GM12878 (cell line): ENCODE results near the gene MAP4K4.

Experiments used
- EGR1 ChIP-seq, 2 experiments: IDR thresholded peaks; 1 replicate in 1 of 2; 2 replicates in 1 of 2; pipeline ENCODE4 v1.6.1; 2011 to 2012; ENCODE audit warnings: low read depth in 2 of 2, low read length in 2 of 2, borderline replicate concordance in 1 of 2, mild to moderate bottlenecking in 1 of 2, moderate library complexity in 1 of 2
- GABPA ChIP-seq: IDR thresholded peaks from 2 replicates; pipeline ENCODE4 v1.6.1; 2014; ENCODE audit warnings: antibody characterized with exemption, low read depth, mild to moderate bottlenecking, inconsistent platforms
- HDAC2 ChIP-seq: fragments of 200-600 bp; sonication (generic); IDR thresholded peaks from 2 replicates; pipeline ENCODE4 v1.6.1; 2017
- SMC3 ChIP-seq: IDR thresholded peaks from 2 replicates; pipeline ENCODE4 v1.6.1; 2011; ENCODE audit warnings: low read length, improper control_type of control experiment, borderline replicate concordance
- TF ChIP-seq, protein P1 (sequence below): IDR thresholded peaks from 2 replicates; pipeline ENCODE4 v1.6.1; 2011; ENCODE audit warnings: low read depth, low read length, improper control_type of control experiment, borderline replicate concordance
- TF ChIP-seq, protein P2 (sequence below): fragments of 450-650 bp; IDR thresholded peaks from 2 replicates; pipeline ENCODE4 v1.6.1; 2016; ENCODE audit warnings: mild to moderate bottlenecking
- TF ChIP-seq, protein P3 (sequence below): IDR thresholded peaks from 2 replicates; pipeline ENCODE4 v1.6.1; 2012; ENCODE audit warnings: low read depth, low read length, improper control_type of control experiment
- TF ChIP-seq, protein P4 (sequence below), 3 experiments: IDR thresholded peaks in 2 of 3; conservative IDR thresholded peaks in 1 of 3; 2 replicates each; pipeline ENCODE4 v1.5.1; 2011; ENCODE audit warnings: low read depth in 3 of 3, low read length in 3 of 3, mild to moderate bottlenecking in 3 of 3, control low read depth in 2 of 3, moderate library complexity in 2 of 3, inconsistent platforms in 1 of 3, mixed read lengths in 1 of 3; ENCODE audit not compliant: control insufficient read depth in 2 of 3, insufficient read depth in 1 of 3; ENCODE audit errors: extremely low read depth in 1 of 3

DNA sequence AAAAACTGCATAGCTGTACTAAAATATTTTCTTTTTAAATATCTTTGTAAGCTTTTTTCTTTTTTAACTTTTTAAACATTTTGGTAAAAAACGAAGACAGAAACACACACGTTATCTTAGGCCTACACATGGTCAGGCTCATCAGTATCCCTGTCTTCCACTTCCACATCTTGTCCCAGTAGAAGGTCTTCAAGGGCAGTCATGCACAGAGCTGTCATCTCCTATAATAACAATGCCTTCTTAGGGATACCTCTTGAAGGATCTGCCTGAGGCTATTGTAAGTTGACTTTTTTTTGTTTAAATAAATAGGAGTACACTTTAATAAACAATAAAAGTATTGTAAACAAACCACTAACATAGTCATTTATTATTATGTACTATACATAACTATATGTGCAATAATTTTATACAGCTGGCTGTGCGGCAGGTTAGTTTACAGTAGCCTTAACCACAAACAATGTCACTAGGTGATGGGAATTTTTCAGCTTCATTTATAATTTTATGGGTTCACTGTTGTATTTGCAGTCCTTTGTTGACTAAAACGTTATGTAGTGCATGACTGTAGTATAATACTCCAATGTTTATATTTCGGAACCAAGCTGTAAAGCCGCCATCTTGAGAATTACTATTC is 124.4 kb downstream of the MAP4K4 start:
- TF ChIP-seq, protein P1, sequence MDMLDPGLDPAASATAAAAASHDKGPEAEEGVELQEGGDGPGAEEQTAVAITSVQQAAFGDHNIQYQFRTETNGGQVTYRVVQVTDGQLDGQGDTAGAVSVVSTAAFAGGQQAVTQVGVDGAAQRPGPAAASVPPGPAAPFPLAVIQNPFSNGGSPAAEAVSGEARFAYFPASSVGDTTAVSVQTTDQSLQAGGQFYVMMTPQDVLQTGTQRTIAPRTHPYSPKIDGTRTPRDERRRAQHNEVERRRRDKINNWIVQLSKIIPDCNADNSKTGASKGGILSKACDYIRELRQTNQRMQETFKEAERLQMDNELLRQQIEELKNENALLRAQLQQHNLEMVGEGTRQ = no peak
- no peak for TF ChIP-seq HDAC2
- TF ChIP-seq, protein P2, sequence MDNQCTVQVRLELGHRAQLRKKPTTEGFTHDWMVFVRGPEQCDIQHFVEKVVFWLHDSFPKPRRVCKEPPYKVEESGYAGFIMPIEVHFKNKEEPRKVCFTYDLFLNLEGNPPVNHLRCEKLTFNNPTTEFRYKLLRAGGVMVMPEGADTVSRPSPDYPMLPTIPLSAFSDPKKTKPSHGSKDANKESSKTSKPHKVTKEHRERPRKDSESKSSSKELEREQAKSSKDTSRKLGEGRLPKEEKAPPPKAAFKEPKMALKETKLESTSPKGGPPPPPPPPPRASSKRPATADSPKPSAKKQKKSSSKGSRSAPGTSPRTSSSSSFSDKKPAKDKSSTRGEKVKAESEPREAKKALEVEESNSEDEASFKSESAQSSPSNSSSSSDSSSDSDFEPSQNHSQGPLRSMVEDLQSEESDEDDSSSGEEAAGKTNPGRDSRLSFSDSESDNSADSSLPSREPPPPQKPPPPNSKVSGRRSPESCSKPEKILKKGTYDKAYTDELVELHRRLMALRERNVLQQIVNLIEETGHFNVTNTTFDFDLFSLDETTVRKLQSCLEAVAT = no peak
- TF ChIP-seq, protein P3, sequence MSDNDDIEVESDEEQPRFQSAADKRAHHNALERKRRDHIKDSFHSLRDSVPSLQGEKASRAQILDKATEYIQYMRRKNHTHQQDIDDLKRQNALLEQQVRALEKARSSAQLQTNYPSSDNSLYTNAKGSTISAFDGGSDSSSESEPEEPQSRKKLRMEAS = no peak
- TF ChIP-seq SMC3 = no peak
- TF ChIP-seq, protein P4, sequence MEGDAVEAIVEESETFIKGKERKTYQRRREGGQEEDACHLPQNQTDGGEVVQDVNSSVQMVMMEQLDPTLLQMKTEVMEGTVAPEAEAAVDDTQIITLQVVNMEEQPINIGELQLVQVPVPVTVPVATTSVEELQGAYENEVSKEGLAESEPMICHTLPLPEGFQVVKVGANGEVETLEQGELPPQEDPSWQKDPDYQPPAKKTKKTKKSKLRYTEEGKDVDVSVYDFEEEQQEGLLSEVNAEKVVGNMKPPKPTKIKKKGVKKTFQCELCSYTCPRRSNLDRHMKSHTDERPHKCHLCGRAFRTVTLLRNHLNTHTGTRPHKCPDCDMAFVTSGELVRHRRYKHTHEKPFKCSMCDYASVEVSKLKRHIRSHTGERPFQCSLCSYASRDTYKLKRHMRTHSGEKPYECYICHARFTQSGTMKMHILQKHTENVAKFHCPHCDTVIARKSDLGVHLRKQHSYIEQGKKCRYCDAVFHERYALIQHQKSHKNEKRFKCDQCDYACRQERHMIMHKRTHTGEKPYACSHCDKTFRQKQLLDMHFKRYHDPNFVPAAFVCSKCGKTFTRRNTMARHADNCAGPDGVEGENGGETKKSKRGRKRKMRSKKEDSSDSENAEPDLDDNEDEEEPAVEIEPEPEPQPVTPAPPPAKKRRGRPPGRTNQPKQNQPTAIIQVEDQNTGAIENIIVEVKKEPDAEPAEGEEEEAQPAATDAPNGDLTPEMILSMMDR (IDR thresholded peaks at IDR 0.05 in 2 of 3, conservative IDR thresholded peaks at IDR 0.05 in 1 of 3; ENCODE audit: control insufficient read depth in 2 of 3, extremely low read depth in 1 of 3, insufficient read depth in 1 of 3, low read depth in 3 of 3, low read length in 3 of 3) = no peak
- TF ChIP-seq EGR1 (IDR thresholded peaks at IDR 0.05; ENCODE audit: borderline replicate concordance in 1 of 2, low read depth in 2 of 2, low read length in 2 of 2) = no peak
- no peak for TF ChIP-seq GABPA
